ENCODE data around the gene NCL.

DNA sequence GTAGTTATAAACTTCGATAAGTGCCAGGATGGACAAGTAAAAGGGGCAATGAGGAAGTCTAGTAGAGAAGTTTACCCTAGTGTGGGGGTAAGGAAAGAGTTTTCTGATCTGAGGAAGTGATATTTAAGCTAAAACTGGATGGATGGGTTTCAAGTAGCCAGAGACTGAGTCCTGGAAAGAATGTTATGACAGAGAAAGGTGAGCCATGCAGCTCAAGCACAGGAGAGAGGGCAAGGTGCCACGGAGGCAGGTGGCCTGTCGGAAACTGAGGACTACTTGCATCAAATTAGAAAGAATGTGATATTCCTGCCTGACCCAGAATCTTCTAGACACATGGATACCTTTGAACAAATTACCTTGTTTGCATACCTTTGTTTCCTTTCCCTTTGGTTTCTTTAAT is 39.5 kb upstream of the NCL start:
- no peak for TF ChIP-seq EP300 (IDR thresholded peaks at IDR 0.05; ENCODE audit: low read depth)
- TF ChIP-seq, protein P1, sequence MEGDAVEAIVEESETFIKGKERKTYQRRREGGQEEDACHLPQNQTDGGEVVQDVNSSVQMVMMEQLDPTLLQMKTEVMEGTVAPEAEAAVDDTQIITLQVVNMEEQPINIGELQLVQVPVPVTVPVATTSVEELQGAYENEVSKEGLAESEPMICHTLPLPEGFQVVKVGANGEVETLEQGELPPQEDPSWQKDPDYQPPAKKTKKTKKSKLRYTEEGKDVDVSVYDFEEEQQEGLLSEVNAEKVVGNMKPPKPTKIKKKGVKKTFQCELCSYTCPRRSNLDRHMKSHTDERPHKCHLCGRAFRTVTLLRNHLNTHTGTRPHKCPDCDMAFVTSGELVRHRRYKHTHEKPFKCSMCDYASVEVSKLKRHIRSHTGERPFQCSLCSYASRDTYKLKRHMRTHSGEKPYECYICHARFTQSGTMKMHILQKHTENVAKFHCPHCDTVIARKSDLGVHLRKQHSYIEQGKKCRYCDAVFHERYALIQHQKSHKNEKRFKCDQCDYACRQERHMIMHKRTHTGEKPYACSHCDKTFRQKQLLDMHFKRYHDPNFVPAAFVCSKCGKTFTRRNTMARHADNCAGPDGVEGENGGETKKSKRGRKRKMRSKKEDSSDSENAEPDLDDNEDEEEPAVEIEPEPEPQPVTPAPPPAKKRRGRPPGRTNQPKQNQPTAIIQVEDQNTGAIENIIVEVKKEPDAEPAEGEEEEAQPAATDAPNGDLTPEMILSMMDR (IDR thresholded peaks at IDR 0.05) = no peak
- TF ChIP-seq POLR2A (IDR thresholded peaks at IDR 0.05) = no peak
- no peak for TF ChIP-seq POLR2AphosphoS5 (IDR thresholded peaks at IDR 0.05)
